Measurements from ENCODE around the gene CFAP45.

The CFAP45 gene

GRCh38 chr1:159870704-159871103 lies 29.3 kb downstream of the CFAP45 start:
- no peak for DNase-seq

GRCh38 chr1:159869607-159870006 lies 30.4 kb downstream of the CFAP45 start:
- no peak for DNase-seq

GRCh38 chr1:159869173-159869572 lies 30.8 kb downstream of the CFAP45 start:
- DNase-seq = no peak

- no peak for DNase-seq
These were observed 31.2 kb downstream of the CFAP45 start for GRCh38 chr1:159868766-159869165.

GRCh38 chr1:159867664-159868026 lies 32.3 kb downstream of the CFAP45 start:
- peak; percentile 97 for DNase-seq

GRCh38 chr1:159866905-159867663 lies 32.9 kb downstream of the CFAP45 start:
- DNase-seq = no peak

- DNase-seq = no peak
These were observed 33.9 kb downstream of the CFAP45 start for GRCh38 chr1:159866066-159866465.

GRCh38 chr1:159864262-159864661 lies 35.7 kb downstream of the CFAP45 start:
- DNase-seq = no peak

GRCh38 chr1:159862557-159862956 lies 37.4 kb downstream of the CFAP45 start, which contains the start of gene VSIG8:
VSIG8 (minus strand) TSS chr1:159862657; CDS start chr1:159862521, 136 bp downstream.
- DNase-seq = no peak

GRCh38 chr1:159862031-159862430 lies 37.9 kb downstream of the CFAP45 start:
- no peak for DNase-seq

- no peak for DNase-seq
These were observed 38.7 kb downstream of the CFAP45 start for GRCh38 chr1:159861218-159861617.

GRCh38 chr1:159860456-159860855 lies 39.5 kb downstream of the CFAP45 start:
- DNase-seq = no peak

GRCh38 chr1:159859767-159860322 lies 40.1 kb downstream of the CFAP45 start:
- no peak for DNase-seq

- DNase-seq = no peak
These were observed 42.1 kb downstream of the CFAP45 start for GRCh38 chr1:159857889-159858288.

- no peak for DNase-seq
These were observed 43.4 kb downstream of the CFAP45 start for GRCh38 chr1:159856576-159856975.

GRCh38 chr1:159855709-159856108 lies 44.3 kb downstream of the CFAP45 start:
- DNase-seq = no peak

- DNase-seq = peak; percentile 35
These were observed 45.2 kb downstream of the CFAP45 start for GRCh38 chr1:159854693-159855192.

GRCh38 chr1:159854116-159854692 lies 45.8 kb downstream of the CFAP45 start:
- peak; percentile 29 for DNase-seq

GRCh38 chr1:159853417-159854115 lies 46.4 kb downstream of the CFAP45 start:
- DNase-seq = no peak

GRCh38 chr1:159851407-159851806 lies 48.6 kb downstream of the CFAP45 start:
- DNase-seq = no peak

- DNase-seq = no peak
These were observed 50.2 kb downstream of the CFAP45 start for GRCh38 chr1:159849626-159850366.

GRCh38 chr1:159848326-159848725 lies 51.6 kb downstream of the CFAP45 start:
- no peak for DNase-seq

GRCh38 chr1:159847231-159847630 lies 52.7 kb downstream of the CFAP45 start:
- no peak for DNase-seq
